GM12864 (cell line): ENCODE results near the gene LNP1.

Source experiments
- DNase-seq: peaks from one replicate; pipeline ENCODE4 v3.0.0-alpha.2; 2011; ENCODE audit warnings: low read depth
- H3K4me3 ChIP-seq: 2 replicates; pipeline ENCODE4 v1.5.1; 2011; ENCODE audit warnings: mild to moderate bottlenecking, low read depth, low read length, control low read depth
- CTCF ChIP-seq: IDR thresholded peaks from 2 replicates; pipeline ENCODE4 v1.5.1; 2011; ENCODE audit warnings: low read depth, mild to moderate bottlenecking, moderate library complexity, low read length, control low read depth, inconsistent platforms; ENCODE audit errors: missing control alignments

LNP1 gene

GRCh38 chr3:100384733-100385525, 16.4 kb upstream of the LNP1 start:
- no peak overlapping the region for H3K4me3 ChIP-seq
- DNase-seq, result no peak
- TF ChIP-seq CTCF, result no peak

GRCh38 chr3:100386437-100387074, 14.8 kb upstream of the LNP1 start:
- no peak for DNase-seq
- H3K4me3 ChIP-seq, result no peak overlapping the region
- TF ChIP-seq CTCF, result no peak

DNA sequence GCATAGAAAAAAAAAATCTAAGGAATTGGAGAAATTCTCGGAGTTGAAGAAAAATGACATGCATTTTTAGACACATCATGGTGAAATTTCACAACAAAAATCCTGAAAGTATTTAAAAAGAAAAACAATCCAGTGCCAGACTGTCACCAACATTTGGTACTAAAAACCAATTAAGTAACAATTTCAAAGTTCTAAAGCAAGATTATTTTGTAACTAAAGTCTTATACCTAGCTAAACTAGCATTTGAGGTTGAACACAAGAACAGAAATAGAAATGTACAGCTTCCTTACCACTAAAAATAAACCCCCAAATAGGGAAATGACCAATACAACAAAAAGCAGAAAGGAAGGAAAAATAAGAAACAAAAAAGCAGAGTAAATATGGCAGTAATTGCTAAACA, 12.3 kb upstream of the LNP1 start:
- no peak for TF ChIP-seq CTCF
- no peak overlapping the region for H3K4me3 ChIP-seq
- DNase-seq, result no peak

GRCh38 chr3:100395679-100396431, 5.5 kb upstream of the LNP1 start:
- DNase-seq, result no peak
- TF ChIP-seq CTCF, result no peak
- H3K4me3 ChIP-seq, result no peak overlapping the region

DNA sequence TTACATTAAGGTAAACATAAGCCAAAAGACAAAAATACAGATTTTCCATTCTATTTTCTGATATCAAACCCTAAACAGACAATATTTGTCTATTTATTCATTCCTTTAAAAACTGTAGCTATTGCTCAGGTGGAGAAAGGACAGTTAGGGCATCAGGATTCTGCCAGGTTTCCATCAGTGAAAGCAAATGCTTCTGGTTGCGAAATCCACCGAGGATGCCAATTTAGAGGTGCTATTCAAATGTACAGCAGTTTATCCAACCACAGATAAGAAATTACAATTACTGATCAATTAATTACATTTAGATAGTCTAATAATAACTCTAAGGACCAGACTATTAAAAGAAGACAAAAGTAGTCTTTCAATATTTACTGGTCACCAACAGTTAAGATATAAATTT, 4.4 kb upstream of the LNP1 start:
- H3K4me3 ChIP-seq, result no peak overlapping the region
- DNase-seq, result no peak
- TF ChIP-seq CTCF, result no peak

DNA sequence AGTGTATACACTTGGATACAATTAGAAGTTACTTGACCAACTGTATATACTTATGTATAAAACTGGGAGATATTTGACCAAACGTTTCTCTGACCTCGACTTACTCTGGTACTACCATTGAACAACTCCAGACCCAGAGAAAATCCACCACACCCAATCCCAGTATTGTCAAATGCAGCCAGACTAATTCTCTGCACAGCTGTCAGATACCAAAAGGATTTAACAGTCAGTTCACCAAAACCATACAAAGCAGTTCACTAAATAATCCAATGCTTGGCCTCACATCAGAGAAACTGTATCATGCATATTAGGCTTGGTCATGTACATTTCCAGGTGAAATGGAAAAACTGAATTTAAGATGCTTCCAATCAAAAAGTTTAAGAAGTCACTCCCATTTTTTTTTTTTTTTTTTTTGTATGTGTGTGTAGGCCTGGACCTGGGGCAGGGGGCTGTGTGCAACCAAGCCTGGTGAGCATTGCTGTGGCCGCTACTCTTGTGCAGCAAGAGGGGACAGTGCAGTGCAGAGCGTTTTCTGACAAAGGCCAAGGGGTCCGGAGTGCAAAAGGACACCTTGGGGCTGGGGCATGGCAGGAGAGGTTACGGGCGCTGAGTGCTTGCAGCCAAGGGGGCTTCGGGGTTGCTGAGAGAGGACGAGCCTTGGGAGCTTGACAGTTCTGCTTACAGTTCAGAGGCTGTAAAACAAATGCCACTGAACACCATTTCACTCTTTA, 1.8 kb upstream of the LNP1 start:
- TF ChIP-seq CTCF, result no peak
- no peak for DNase-seq
- H3K4me3 ChIP-seq, result peak overlapping the region; percentile 99
